Mucosa of descending colon (tissue), 3 donors: ENCODE data around the gene CDH1. TPM values are rescaled to one million over a fixed set of nuclear protein-coding genes. Genes with fewer than 3 reads are reported as not detected.

Source experiments
- ATAC-seq: fragments of 200-7000 bp; cut with Tn5 transposase; one replicate; pipeline ENCODE4 v1.9.1; 2020; ENCODE audit warnings: mild to moderate bottlenecking, moderate library complexity
- DNase-seq, 3 donors: peaks; one replicate each; pipeline ENCODE4 v3.0.0-alpha.2; 2020
- H3K36me3 ChIP-seq: fragments of 200-600 bp; one replicate; pipeline ENCODE4 v1.8.0; 2021; ENCODE audit warnings: low read depth, mild to moderate bottlenecking
- H3K4me1 ChIP-seq: fragments of 200-600 bp; one replicate; pipeline ENCODE4 v1.8.0; 2021; ENCODE audit warnings: low read depth, mild to moderate bottlenecking
- H3K4me3 ChIP-seq: fragments of 200-600 bp; one replicate; pipeline ENCODE4 v1.8.0; 2021; ENCODE audit warnings: mild to moderate bottlenecking
- H3K9me3 ChIP-seq: fragments of 200-600 bp; one replicate; pipeline ENCODE4 v1.8.0; 2021; ENCODE audit warnings: mild to moderate bottlenecking
- intact Hi-C, 2 donors: fragments of 100-400 bp; cut with DNase I in 1 of 2; cut with micrococcal nuclease in 1 of 2; formaldehyde crosslinking; loops; one replicate each; pipeline versions ENCODE4 v1.11.0 to v1.11.1; 2022; cut with DNase I, micrococcal nuclease
- total RNA-seq, 3 donors: library from RNA; stranded (reverse); fragmentation: NEBNext Ultra II Directional in 2 of 3; extraction: Animal tissue kit (Norgen Biotek cat#: 25700) in 2 of 3; gene quantifications; one replicate each; pipeline versions ENCODE4 v1.2.1 to v1.2.4, GENCODE V29; 2021 to 2023
- TF ChIP-seq, protein P1 (sequence below): fragments of 200-600 bp; IDR thresholded peaks from one replicate; pipeline ENCODE4 v1.8.0; 2022; ENCODE audit warnings: antibody characterized with exemption, mild to moderate bottlenecking
- donor health status: DM: no; HTN: no; CAD: no; lungs with moderate emphysema.
- donor health status: DM: no; HTN: no; CAD: no.
- donor health status: DM: no; HTN: yes; CAD: no.

Gene CDH1
- total RNA-seq, 3 donors from 2014 or later, result 284 to 777 (median 667) TPM

- intact Hi-C loops, result no loop called here
- DNase-seq (peak; percentile 58 to 69 (median 66)), ATAC-seq (peak; percentile 79)
- no peaks in the 10 kb centered on the region for H3K36me3 ChIP-seq
- peaks cover 55% of the 10 kb centered on the region for H3K4me1 ChIP-seq
- H3K9me3 ChIP-seq, result no peaks in the 10 kb centered on the region
- TF ChIP-seq, protein P1, sequence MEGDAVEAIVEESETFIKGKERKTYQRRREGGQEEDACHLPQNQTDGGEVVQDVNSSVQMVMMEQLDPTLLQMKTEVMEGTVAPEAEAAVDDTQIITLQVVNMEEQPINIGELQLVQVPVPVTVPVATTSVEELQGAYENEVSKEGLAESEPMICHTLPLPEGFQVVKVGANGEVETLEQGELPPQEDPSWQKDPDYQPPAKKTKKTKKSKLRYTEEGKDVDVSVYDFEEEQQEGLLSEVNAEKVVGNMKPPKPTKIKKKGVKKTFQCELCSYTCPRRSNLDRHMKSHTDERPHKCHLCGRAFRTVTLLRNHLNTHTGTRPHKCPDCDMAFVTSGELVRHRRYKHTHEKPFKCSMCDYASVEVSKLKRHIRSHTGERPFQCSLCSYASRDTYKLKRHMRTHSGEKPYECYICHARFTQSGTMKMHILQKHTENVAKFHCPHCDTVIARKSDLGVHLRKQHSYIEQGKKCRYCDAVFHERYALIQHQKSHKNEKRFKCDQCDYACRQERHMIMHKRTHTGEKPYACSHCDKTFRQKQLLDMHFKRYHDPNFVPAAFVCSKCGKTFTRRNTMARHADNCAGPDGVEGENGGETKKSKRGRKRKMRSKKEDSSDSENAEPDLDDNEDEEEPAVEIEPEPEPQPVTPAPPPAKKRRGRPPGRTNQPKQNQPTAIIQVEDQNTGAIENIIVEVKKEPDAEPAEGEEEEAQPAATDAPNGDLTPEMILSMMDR, result no peak
- no peak overlapping the region for H3K4me3 ChIP-seq
Measured at GRCh38 chr16:68754084-68754792, 17.1 kb downstream of the CDH1 start.

GRCh38 chr16:68756239-68756915 is 19.3 kb downstream of the CDH1 start:
- Histone ChIP-seq H3K36me3 (no peaks in the 10 kb centered on the region), H3K9me3 (no peaks in the 10 kb centered on the region), H3K4me3 (no peak overlapping the region), H3K4me1 (peaks cover 52% of the 10 kb centered on the region)
- intact Hi-C loops, result no loop called here
- peak; percentile 64 to 86 (median 80) for DNase-seq
- TF ChIP-seq, protein P1, result no peak
- peak; percentile 85 for ATAC-seq

DNA sequence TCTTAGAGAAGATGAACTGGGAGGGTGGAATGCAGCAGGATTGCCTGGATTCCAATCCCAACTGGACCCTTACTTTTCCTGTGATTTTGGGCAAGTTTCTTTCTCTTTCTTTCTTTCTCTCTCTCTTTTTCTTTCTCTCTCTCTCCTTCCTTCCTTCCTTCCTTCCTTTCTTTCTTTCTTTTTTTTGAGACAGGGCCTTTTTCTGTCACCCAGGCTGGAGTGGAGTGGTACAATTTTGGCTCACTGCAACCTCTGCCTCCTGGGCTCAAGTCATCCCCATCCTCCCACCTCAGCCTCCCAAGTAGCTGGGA is 20.5 kb downstream of the CDH1 start:
- Histone ChIP-seq H3K9me3 (no peaks in the 10 kb centered on the region), H3K36me3 (no peaks in the 10 kb centered on the region), H3K4me1 (peaks cover 42% of the 10 kb centered on the region), H3K4me3 (no peak overlapping the region)
- intact Hi-C loops, result no loop called here
- TF ChIP-seq, protein P1, result no peak
- no peak for DNase-seq
- no peak for ATAC-seq

- intact Hi-C loops, result no loop called here
- peaks cover 28% of the 10 kb centered on the region for H3K4me1 ChIP-seq
- DNase-seq, result peak in 1 of 3 donors; percentile 5
Measured at GRCh38 chr16:68759062-68759461, 22.0 kb downstream of the CDH1 start.

GRCh38 chr16:68760671-68761275 is 23.7 kb downstream of the CDH1 start:
- no peaks in the 10 kb centered on the region for H3K36me3 ChIP-seq
- intact Hi-C loops, result no loop called here
- TF ChIP-seq, protein P1, result no peak
- peaks cover 19% of the 10 kb centered on the region for H3K4me1 ChIP-seq
- DNase-seq (peak in 1 of 3 donors; percentile 37), ATAC-seq (peak; percentile 48)
- H3K9me3 ChIP-seq, result no peaks in the 10 kb centered on the region
- H3K4me3 ChIP-seq, result no peak overlapping the region

More at GRCh38 chr16:68759062-68759461, 22.0 kb downstream of the CDH1 start:
- Histone ChIP-seq H3K9me3 (no peaks in the 10 kb centered on the region), H3K36me3 (no peaks in the 10 kb centered on the region), H3K4me3 (no peak overlapping the region)
- no peak for ATAC-seq
- TF ChIP-seq, protein P1, result no peak
